Activated naive CD8-positive, alpha-beta T cell treated with anti-CD3 and anti-CD28 coated beads for 36 hours (primary cell): ENCODE measurements around the gene AMOTL1. TPM values are rescaled to one million over a fixed set of nuclear protein-coding genes. Genes with fewer than 3 reads are reported as not detected.

ENCODE experiments used
- DNase-seq: peaks from one replicate; pipeline ENCODE4 v3.0.0; 2021
- H3K27ac Mint-ChIP-seq: one replicate; pipeline ENCODE4 v1.8.0; 2022; ENCODE audit warnings: mild to moderate bottlenecking, moderate library complexity, mixed read lengths
- H3K27me3 Mint-ChIP-seq: one replicate; pipeline ENCODE4 v1.8.0; 2022; ENCODE audit warnings: mild to moderate bottlenecking, mixed read lengths
- H3K36me3 Mint-ChIP-seq: one replicate; pipeline ENCODE4 v1.8.0; 2021; ENCODE audit warnings: mild to moderate bottlenecking, mixed read lengths
- H3K4me1 Mint-ChIP-seq: one replicate; pipeline ENCODE4 v1.8.0; 2021; ENCODE audit warnings: mixed read lengths
- H3K4me3 Mint-ChIP-seq: one replicate; pipeline ENCODE4 v1.8.0; 2022; ENCODE audit warnings: mild to moderate bottlenecking, moderate library complexity, mixed read lengths
- H3K9me3 Mint-ChIP-seq: one replicate; pipeline ENCODE4 v1.8.0; 2022; ENCODE audit warnings: mixed read lengths
- total RNA-seq, 2 experiments: library from RNA; stranded (reverse); gene quantifications; one replicate each; pipeline ENCODE4 v1.2.3, GENCODE V29; 2021

AMOTL1 gene
- total RNA-seq: 1 to 10 TPM; 1.0 to 1.3 TPM

GRCh38 chr11:94767701-94768601 lies at the start of gene AMOTL1:
TSS of gene AMOTL1 (plus strand) at chr11:94768356. CDS start at chr11:94768512, 156 bp downstream.
- peak within 1 kb of the TSS; percentile 68 for H3K4me3 Mint-ChIP-seq
- peaks cover 41% of the 10 kb centered on the region for H3K27me3 Mint-ChIP-seq
- H3K36me3 Mint-ChIP-seq: no peaks in the 10 kb centered on the region
- peaks cover 6% of the 10 kb centered on the region for H3K4me1 Mint-ChIP-seq
- no peak within 1 kb of the TSS for H3K27ac Mint-ChIP-seq
- DNase-seq: peak; percentile 54
- no peaks in the 10 kb centered on the region for H3K9me3 Mint-ChIP-seq

GRCh38 chr11:94719876-94720275 lies 48.3 kb upstream of the AMOTL1 start:
- H3K36me3 Mint-ChIP-seq: no peaks in the 10 kb centered on the region
- no peak for DNase-seq

GRCh38 chr11:94721565-94722292 lies 46.4 kb upstream of the AMOTL1 start:
- DNase-seq: no peak
- Mint-ChIP-seq H3K9me3 (no peaks in the 10 kb centered on the region), H3K27me3 (peaks cover 23% of the 10 kb centered on the region), H3K36me3 (no peaks in the 10 kb centered on the region), H3K27ac (no peak overlapping the region), H3K4me3 (no peak overlapping the region), H3K4me1 (no peaks in the 10 kb centered on the region)

More at GRCh38 chr11:94719876-94720275, 48.3 kb upstream of the AMOTL1 start:
- Mint-ChIP-seq H3K27me3 (peaks cover 40% of the 10 kb centered on the region), H3K27ac (no peak overlapping the region), H3K9me3 (no peaks in the 10 kb centered on the region), H3K4me1 (no peaks in the 10 kb centered on the region), H3K4me3 (no peak overlapping the region)

- H3K36me3 Mint-ChIP-seq: no peaks in the 10 kb centered on the region
Observed at GRCh38 chr11:94722735-94723134, 45.4 kb upstream of the AMOTL1 start.

GRCh38 chr11:94725097-94725496 lies 43.1 kb upstream of the AMOTL1 start:
- no peak overlapping the region for H3K27ac Mint-ChIP-seq
- H3K4me3 Mint-ChIP-seq: no peak overlapping the region
- peaks cover 10% of the 10 kb centered on the region for H3K27me3 Mint-ChIP-seq
- H3K4me1 Mint-ChIP-seq: no peaks in the 10 kb centered on the region
- no peaks in the 10 kb centered on the region for H3K36me3 Mint-ChIP-seq
- H3K9me3 Mint-ChIP-seq: no peaks in the 10 kb centered on the region
- DNase-seq: no peak

More at GRCh38 chr11:94722735-94723134, 45.4 kb upstream of the AMOTL1 start:
- no peak for DNase-seq
- H3K27ac Mint-ChIP-seq: no peak overlapping the region
- H3K4me3 Mint-ChIP-seq: no peak overlapping the region
- no peaks in the 10 kb centered on the region for H3K4me1 Mint-ChIP-seq
- no peaks in the 10 kb centered on the region for H3K9me3 Mint-ChIP-seq
- H3K27me3 Mint-ChIP-seq: peaks cover 18% of the 10 kb centered on the region

- Mint-ChIP-seq H3K4me3 (no peak overlapping the region), H3K27ac (no peak overlapping the region)
Observed at GRCh38 chr11:94727819-94728218, 40.3 kb upstream of the AMOTL1 start.

GRCh38 chr11:94728541-94728940 lies 39.6 kb upstream of the AMOTL1 start:
- no peaks in the 10 kb centered on the region for H3K36me3 Mint-ChIP-seq
- H3K27me3 Mint-ChIP-seq: peaks cover 6% of the 10 kb centered on the region
- no peaks in the 10 kb centered on the region for H3K4me1 Mint-ChIP-seq
- DNase-seq: no peak
- H3K9me3 Mint-ChIP-seq: no peaks in the 10 kb centered on the region
- H3K27ac Mint-ChIP-seq: no peak overlapping the region
- H3K4me3 Mint-ChIP-seq: no peak overlapping the region

More at GRCh38 chr11:94727819-94728218, 40.3 kb upstream of the AMOTL1 start:
- Mint-ChIP-seq H3K4me1 (no peaks in the 10 kb centered on the region), H3K36me3 (no peaks in the 10 kb centered on the region), H3K27me3 (peaks cover 3% of the 10 kb centered on the region), H3K9me3 (no peaks in the 10 kb centered on the region)
- no peak for DNase-seq

GRCh38 chr11:94728966-94729751 lies 39.0 kb upstream of the AMOTL1 start:
- no peak for DNase-seq
- Mint-ChIP-seq H3K4me3 (no peak overlapping the region), H3K4me1 (no peaks in the 10 kb centered on the region), H3K9me3 (no peaks in the 10 kb centered on the region), H3K27ac (no peak overlapping the region), H3K27me3 (peaks cover 3% of the 10 kb centered on the region), H3K36me3 (no peaks in the 10 kb centered on the region)

- DNase-seq: no peak
- no peaks in the 10 kb centered on the region for H3K9me3 Mint-ChIP-seq
- peaks cover 6% of the 10 kb centered on the region for H3K4me1 Mint-ChIP-seq
- no peak overlapping the region for H3K27ac Mint-ChIP-seq
- H3K27me3 Mint-ChIP-seq: peaks cover 3% of the 10 kb centered on the region
- no peak overlapping the region for H3K4me3 Mint-ChIP-seq
- H3K36me3 Mint-ChIP-seq: no peaks in the 10 kb centered on the region
Observed at GRCh38 chr11:94730153-94730552, 38.0 kb upstream of the AMOTL1 start.

- no peaks in the 10 kb centered on the region for H3K36me3 Mint-ChIP-seq
- no peak for DNase-seq
- H3K27me3 Mint-ChIP-seq: peaks cover 10% of the 10 kb centered on the region
- H3K27ac Mint-ChIP-seq: no peak overlapping the region
- H3K9me3 Mint-ChIP-seq: no peaks in the 10 kb centered on the region
- peaks cover 6% of the 10 kb centered on the region for H3K4me1 Mint-ChIP-seq
- H3K4me3 Mint-ChIP-seq: no peak overlapping the region
Observed at GRCh38 chr11:94731880-94732601, 36.1 kb upstream of the AMOTL1 start.

GRCh38 chr11:94732617-94733281 lies 35.4 kb upstream of the AMOTL1 start:
- peaks cover 10% of the 10 kb centered on the region for H3K27me3 Mint-ChIP-seq
- no peaks in the 10 kb centered on the region for H3K36me3 Mint-ChIP-seq
- peaks cover 6% of the 10 kb centered on the region for H3K4me1 Mint-ChIP-seq
- no peak for DNase-seq
- H3K9me3 Mint-ChIP-seq: no peaks in the 10 kb centered on the region
- H3K4me3 Mint-ChIP-seq: no peak overlapping the region
- H3K27ac Mint-ChIP-seq: no peak overlapping the region

GRCh38 chr11:94734563-94735275 lies 33.4 kb upstream of the AMOTL1 start:
- Mint-ChIP-seq H3K36me3 (no peaks in the 10 kb centered on the region), H3K4me1 (peaks cover 6% of the 10 kb centered on the region), H3K27ac (no peak overlapping the region), H3K4me3 (no peak overlapping the region), H3K9me3 (no peaks in the 10 kb centered on the region), H3K27me3 (peaks cover 10% of the 10 kb centered on the region)
- DNase-seq: no peak

GRCh38 chr11:94735907-94736306 lies 32.2 kb upstream of the AMOTL1 start:
- Mint-ChIP-seq H3K36me3 (no peaks in the 10 kb centered on the region), H3K9me3 (no peaks in the 10 kb centered on the region), H3K4me3 (no peak overlapping the region), H3K27ac (no peak overlapping the region), H3K4me1 (peaks cover 8% of the 10 kb centered on the region), H3K27me3 (peaks cover 13% of the 10 kb centered on the region)
- no peak for DNase-seq
